Liver (tissue), 3 donors: ENCODE results near the gene PARD6A.

Experiments used
- RAD21 ChIP-seq, 2 donors: IDR thresholded peaks; 2 replicates each; pipeline ENCODE4 v1.6.1; 2016; ENCODE audit warnings: antibody characterized with exemption in 2 of 2, mild to moderate bottlenecking in 2 of 2
- TF ChIP-seq, protein P1 (sequence below): IDR thresholded peaks from 2 replicates; pipeline ENCODE4 v1.6.1; 2016; ENCODE audit warnings: antibody characterized with exemption, mild to moderate bottlenecking
- TF ChIP-seq, protein P2 (sequence below): fragments of 150-350 bp; IDR thresholded peaks from 2 replicates; pipeline ENCODE4 v1.5.1; 2017; ENCODE audit warnings: improper control_type of control experiment, low read depth, low read length; ENCODE audit not compliant: missing input control
- donor health status: healthy.
- donor health status: healthy.

DNA sequence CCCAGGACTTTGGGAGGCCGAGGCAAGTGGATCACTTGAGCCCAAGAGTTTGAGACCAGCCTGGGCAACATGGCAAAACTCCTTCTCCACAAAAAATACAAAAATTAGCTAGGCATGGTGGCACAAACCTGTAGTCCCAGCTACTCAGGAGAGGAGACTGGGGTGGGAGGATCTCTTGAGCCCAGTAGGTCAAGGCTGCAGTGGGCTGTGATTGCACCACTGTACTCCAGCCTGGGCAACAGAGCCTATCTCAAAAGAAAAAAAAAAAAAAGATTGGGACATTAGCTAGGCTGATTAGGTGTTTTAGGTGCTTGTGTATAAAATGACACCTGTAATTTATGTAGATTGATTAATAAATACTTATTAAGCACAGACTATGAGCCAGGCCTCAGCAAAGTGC is 48.3 kb downstream of the PARD6A start:
- TF ChIP-seq, protein P1, sequence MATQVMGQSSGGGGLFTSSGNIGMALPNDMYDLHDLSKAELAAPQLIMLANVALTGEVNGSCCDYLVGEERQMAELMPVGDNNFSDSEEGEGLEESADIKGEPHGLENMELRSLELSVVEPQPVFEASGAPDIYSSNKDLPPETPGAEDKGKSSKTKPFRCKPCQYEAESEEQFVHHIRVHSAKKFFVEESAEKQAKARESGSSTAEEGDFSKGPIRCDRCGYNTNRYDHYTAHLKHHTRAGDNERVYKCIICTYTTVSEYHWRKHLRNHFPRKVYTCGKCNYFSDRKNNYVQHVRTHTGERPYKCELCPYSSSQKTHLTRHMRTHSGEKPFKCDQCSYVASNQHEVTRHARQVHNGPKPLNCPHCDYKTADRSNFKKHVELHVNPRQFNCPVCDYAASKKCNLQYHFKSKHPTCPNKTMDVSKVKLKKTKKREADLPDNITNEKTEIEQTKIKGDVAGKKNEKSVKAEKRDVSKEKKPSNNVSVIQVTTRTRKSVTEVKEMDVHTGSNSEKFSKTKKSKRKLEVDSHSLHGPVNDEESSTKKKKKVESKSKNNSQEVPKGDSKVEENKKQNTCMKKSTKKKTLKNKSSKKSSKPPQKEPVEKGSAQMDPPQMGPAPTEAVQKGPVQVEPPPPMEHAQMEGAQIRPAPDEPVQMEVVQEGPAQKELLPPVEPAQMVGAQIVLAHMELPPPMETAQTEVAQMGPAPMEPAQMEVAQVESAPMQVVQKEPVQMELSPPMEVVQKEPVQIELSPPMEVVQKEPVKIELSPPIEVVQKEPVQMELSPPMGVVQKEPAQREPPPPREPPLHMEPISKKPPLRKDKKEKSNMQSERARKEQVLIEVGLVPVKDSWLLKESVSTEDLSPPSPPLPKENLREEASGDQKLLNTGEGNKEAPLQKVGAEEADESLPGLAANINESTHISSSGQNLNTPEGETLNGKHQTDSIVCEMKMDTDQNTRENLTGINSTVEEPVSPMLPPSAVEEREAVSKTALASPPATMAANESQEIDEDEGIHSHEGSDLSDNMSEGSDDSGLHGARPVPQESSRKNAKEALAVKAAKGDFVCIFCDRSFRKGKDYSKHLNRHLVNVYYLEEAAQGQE: no peak
- TF ChIP-seq, protein P2, sequence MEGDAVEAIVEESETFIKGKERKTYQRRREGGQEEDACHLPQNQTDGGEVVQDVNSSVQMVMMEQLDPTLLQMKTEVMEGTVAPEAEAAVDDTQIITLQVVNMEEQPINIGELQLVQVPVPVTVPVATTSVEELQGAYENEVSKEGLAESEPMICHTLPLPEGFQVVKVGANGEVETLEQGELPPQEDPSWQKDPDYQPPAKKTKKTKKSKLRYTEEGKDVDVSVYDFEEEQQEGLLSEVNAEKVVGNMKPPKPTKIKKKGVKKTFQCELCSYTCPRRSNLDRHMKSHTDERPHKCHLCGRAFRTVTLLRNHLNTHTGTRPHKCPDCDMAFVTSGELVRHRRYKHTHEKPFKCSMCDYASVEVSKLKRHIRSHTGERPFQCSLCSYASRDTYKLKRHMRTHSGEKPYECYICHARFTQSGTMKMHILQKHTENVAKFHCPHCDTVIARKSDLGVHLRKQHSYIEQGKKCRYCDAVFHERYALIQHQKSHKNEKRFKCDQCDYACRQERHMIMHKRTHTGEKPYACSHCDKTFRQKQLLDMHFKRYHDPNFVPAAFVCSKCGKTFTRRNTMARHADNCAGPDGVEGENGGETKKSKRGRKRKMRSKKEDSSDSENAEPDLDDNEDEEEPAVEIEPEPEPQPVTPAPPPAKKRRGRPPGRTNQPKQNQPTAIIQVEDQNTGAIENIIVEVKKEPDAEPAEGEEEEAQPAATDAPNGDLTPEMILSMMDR: no peak
- no peak for TF ChIP-seq RAD21 (IDR thresholded peaks at IDR 0.05)
